K562 (cell line): ENCODE data around the gene FEN1. TPM values are rescaled to one million over a fixed set of nuclear protein-coding genes. Genes with fewer than 3 reads are reported as not detected.

ENCODE experiments used
- CREB3L1 ChIP-seq: fragments of 450-650 bp; IDR thresholded peaks from 2 replicates; pipeline ENCODE4 v1.6.1; 2014; ENCODE audit warnings: low read depth, mild to moderate bottlenecking, moderate library complexity, borderline replicate concordance
- ESRRA ChIP-seq: fragments of 450-650 bp; IDR thresholded peaks from 2 replicates; pipeline ENCODE4 v1.6.1; 2014; ENCODE audit warnings: low read depth, mild to moderate bottlenecking, moderate library complexity, borderline replicate concordance
- HSF4 ChIP-seq: fragments of 250-450 bp; sonication (Bioruptor Pico); IDR thresholded peaks from 2 replicates; pipeline ENCODE4 v2.1.2; 2022; ENCODE audit warnings: mild to moderate bottlenecking, moderate library complexity, borderline replicate concordance
- KDM4B ChIP-seq, 2 experiments: fragments of 450-650 bp in 1 of 2; sonication (generic) in 1 of 2; IDR thresholded peaks; 2 replicates each; pipeline ENCODE4 v1.6.1; 2016 to 2017; ENCODE audit warnings: borderline replicate concordance in 2 of 2, antibody characterized with exemption in 1 of 2, low read depth in 1 of 2, mild to moderate bottlenecking in 1 of 2
- MTA3 ChIP-seq: fragments of 450-650 bp; formaldehyde crosslinking; IDR thresholded peaks from 2 replicates; pipeline ENCODE4 v1.6.1; 2017; ENCODE audit warnings: mild to moderate bottlenecking, borderline replicate concordance
- NCOR1 ChIP-seq: fragments of 450-650 bp; IDR thresholded peaks from 2 replicates; pipeline ENCODE4 v1.6.1; 2016; ENCODE audit warnings: mild to moderate bottlenecking, moderate library complexity
- NR4A1 ChIP-seq, 2 experiments: fragments of 250-450 bp in 1 of 2; fragments of 450-650 bp in 1 of 2; sonication (Bioruptor Pico) in 1 of 2; IDR thresholded peaks; 2 replicates each; pipeline versions ENCODE4 v1.4.0 to v1.6.1; 2016 to 2020; ENCODE audit warnings: mild to moderate bottlenecking in 2 of 2, missing compliant biosample characterization in 1 of 2, missing genetic modification characterization in 1 of 2, moderate library complexity in 1 of 2
- PHF8 ChIP-seq: fragments of 200-600 bp; sonication (generic); IDR thresholded peaks from 2 replicates; pipeline ENCODE4 v1.6.1; 2012; ENCODE audit warnings: mixed run types, mild to moderate bottlenecking, inconsistent platforms, low read length, moderate library complexity, borderline replicate concordance
- RBFOX2 ChIP-seq: fragments of 200-400 bp; formaldehyde crosslinking; IDR thresholded peaks from 2 replicates; pipeline ENCODE4 v1.6.1; 2017; ENCODE audit warnings: low read depth, mild to moderate bottlenecking, low read length, moderate library complexity
- RBM25 ChIP-seq: fragments of 200-400 bp; formaldehyde crosslinking; IDR thresholded peaks from 2 replicates; pipeline ENCODE4 v1.6.1; 2018; ENCODE audit warnings: low read length, low read depth, moderate library complexity; ENCODE audit not compliant: severe bottlenecking
- SNAPC5 ChIP-seq: fragments of 250-450 bp; sonication (Bioruptor Pico); IDR thresholded peaks from 2 replicates; pipeline ENCODE4 v1.8.0; 2021; ENCODE audit warnings: moderate library complexity, mild to moderate bottlenecking, inconsistent platforms
- SRSF9 ChIP-seq: fragments of 200-400 bp; formaldehyde crosslinking; IDR thresholded peaks from 2 replicates; pipeline ENCODE4 v1.6.1; 2017; ENCODE audit warnings: low read depth, low read length, borderline replicate concordance
- ZNF232 ChIP-seq: sonication (generic); formaldehyde crosslinking; IDR thresholded peaks from 2 replicates; pipeline ENCODE4 v1.8.0; 2022; ENCODE audit warnings: mild to moderate bottlenecking, missing genetic modification reagents
- ZNF347 ChIP-seq: fragments of 450-650 bp; formaldehyde crosslinking; IDR thresholded peaks from 2 replicates; pipeline ENCODE4 v1.4.0; 2020; ENCODE audit warnings: low read depth, mild to moderate bottlenecking, moderate library complexity
- polyA plus RNA-seq, 8 experiments: library from polyadenylated mRNA; depleted of rRNA in 4 of 8; stranded (reverse) in 5 of 8; unstranded in 3 of 8; fragments of >200 nt; fragmentation: Nextera tagmentation in 2 of 8; fragmentation: Illumina TruSeq in 1 of 8; extraction: Ambion mirVana in 2 of 8; extraction: Trizol in 1 of 8; gene quantifications; 2 replicates each; pipeline versions ENCODE4 v1.2.1 to v1.2.3, GENCODE V29; 2011 to 2014; ENCODE audit warnings: inconsistent platforms in 1 of 8, missing spikeins in 1 of 8
- total RNA-seq, 7 experiments: library from RNA; depleted of rRNA in 6 of 7; stranded (reverse); fragments of >200 nt in 6 of 7; fragmentation: Illumina TruSeq in 2 of 7; extraction: Trizol in 2 of 7; gene quantifications; 2 replicates each; pipeline versions ENCODE4 v1.2.1 to v1.2.3, GENCODE V29; 2011 to 2021; ENCODE audit warnings: low replicate concordance in 1 of 7
- TF ChIP-seq, protein P1 (sequence below): sonication (generic); formaldehyde crosslinking; IDR thresholded peaks from 2 replicates; pipeline ENCODE4 v1.8.0; 2022; ENCODE audit warnings: mild to moderate bottlenecking, missing genetic modification reagents
- TF ChIP-seq, protein P2 (sequence below): fragments of 450-650 bp; IDR thresholded peaks from 2 replicates; pipeline ENCODE4 v1.6.1; 2018; ENCODE audit warnings: mild to moderate bottlenecking, low read depth; ENCODE audit not compliant: partially characterized antibody

FEN1 gene
- total and polyA plus RNA-seq, 9 of the 15 experiments (the other 6 are each of a cell fraction or from before 2014, with no cell fraction given): 58.1 to 156 (median 137) TPM

- TF ChIP-seq, protein P1, sequence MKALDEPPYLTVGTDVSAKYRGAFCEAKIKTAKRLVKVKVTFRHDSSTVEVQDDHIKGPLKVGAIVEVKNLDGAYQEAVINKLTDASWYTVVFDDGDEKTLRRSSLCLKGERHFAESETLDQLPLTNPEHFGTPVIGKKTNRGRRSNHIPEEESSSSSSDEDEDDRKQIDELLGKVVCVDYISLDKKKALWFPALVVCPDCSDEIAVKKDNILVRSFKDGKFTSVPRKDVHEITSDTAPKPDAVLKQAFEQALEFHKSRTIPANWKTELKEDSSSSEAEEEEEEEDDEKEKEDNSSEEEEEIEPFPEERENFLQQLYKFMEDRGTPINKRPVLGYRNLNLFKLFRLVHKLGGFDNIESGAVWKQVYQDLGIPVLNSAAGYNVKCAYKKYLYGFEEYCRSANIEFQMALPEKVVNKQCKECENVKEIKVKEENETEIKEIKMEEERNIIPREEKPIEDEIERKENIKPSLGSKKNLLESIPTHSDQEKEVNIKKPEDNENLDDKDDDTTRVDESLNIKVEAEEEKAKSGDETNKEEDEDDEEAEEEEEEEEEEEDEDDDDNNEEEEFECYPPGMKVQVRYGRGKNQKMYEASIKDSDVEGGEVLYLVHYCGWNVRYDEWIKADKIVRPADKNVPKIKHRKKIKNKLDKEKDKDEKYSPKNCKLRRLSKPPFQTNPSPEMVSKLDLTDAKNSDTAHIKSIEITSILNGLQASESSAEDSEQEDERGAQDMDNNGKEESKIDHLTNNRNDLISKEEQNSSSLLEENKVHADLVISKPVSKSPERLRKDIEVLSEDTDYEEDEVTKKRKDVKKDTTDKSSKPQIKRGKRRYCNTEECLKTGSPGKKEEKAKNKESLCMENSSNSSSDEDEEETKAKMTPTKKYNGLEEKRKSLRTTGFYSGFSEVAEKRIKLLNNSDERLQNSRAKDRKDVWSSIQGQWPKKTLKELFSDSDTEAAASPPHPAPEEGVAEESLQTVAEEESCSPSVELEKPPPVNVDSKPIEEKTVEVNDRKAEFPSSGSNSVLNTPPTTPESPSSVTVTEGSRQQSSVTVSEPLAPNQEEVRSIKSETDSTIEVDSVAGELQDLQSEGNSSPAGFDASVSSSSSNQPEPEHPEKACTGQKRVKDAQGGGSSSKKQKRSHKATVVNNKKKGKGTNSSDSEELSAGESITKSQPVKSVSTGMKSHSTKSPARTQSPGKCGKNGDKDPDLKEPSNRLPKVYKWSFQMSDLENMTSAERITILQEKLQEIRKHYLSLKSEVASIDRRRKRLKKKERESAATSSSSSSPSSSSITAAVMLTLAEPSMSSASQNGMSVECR (CRISPR knock-in tag): 0 out of 2 replicates have a peak, but pooled peaks have one; percentile 40
- TF ChIP-seq SNAPC5 (CRISPR knock-in tag) (no peak), ESRRA (no peak), NCOR1 (no peak), RBFOX2 (no peak; the same call in 1 of the 2 replicates), MTA3 (no peak), PHF8 (no peak), SRSF9 (no peak), ZNF347 (CRISPR knock-in tag) (no peak), KDM4B (IDR thresholded peaks at IDR 0.05; ENCODE audit: borderline replicate concordance in 2 of 2, low read depth in 1 of 2) (no peak), RBM25 (no peak), HSF4 (CRISPR knock-in tag) (no peak), NR4A1 (CRISPR knock-in tag; IDR thresholded peaks at IDR 0.05) (0 out of 2 replicates have a peak, but pooled peaks have one; percentile 20), NR4A1 (tag; IDR thresholded peaks at IDR 0.05) (no peak), ZNF232 (no peak), CREB3L1 (no peak)
- TF ChIP-seq, protein P2, sequence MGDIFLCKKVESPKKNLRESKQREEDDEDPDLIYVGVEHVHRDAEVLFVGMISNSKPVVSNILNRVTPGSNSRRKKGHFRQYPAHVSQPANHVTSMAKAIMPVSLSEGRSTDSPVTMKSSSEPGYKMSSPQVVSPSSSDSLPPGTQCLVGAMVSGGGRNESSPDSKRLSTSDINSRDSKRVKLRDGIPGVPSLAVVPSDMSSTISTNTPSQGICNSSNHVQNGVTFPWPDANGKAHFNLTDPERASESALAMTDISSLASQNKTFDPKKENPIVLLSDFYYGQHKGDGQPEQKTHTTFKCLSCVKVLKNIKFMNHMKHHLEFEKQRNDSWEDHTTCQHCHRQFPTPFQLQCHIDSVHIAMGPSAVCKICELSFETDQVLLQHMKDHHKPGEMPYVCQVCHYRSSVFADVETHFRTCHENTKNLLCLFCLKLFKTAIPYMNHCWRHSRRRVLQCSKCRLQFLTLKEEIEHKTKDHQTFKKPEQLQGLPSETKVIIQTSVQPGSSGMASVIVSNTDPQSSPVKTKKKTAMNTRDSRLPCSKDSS: no peak
Observed at GRCh38 chr11:61833926-61834277, 41.2 kb downstream of the FEN1 start (continued).
